Stimulated activated CD8-positive, alpha-beta memory T cell treated with anti-CD3 and anti-CD28 coated beads, Interleukin-12 subunit alpha, Interleukin-12 subunit beta, amount 100 ng/mL, for 4 hours (primary cell): ENCODE results near the gene CDT1.
A peak's percentile ranks its signal among the peaks of the same experiment; 100 is the strongest.

Experiments
- DNase-seq: peaks from one replicate; pipeline ENCODE4 v3.0.0-alpha.2; 2020; ENCODE audit warnings: low read depth

The CDT1 gene

GRCh38 chr16:88856122-88856827, 52.7 kb downstream of the CDT1 start:
- peak; percentile 6 for DNase-seq

DNA sequence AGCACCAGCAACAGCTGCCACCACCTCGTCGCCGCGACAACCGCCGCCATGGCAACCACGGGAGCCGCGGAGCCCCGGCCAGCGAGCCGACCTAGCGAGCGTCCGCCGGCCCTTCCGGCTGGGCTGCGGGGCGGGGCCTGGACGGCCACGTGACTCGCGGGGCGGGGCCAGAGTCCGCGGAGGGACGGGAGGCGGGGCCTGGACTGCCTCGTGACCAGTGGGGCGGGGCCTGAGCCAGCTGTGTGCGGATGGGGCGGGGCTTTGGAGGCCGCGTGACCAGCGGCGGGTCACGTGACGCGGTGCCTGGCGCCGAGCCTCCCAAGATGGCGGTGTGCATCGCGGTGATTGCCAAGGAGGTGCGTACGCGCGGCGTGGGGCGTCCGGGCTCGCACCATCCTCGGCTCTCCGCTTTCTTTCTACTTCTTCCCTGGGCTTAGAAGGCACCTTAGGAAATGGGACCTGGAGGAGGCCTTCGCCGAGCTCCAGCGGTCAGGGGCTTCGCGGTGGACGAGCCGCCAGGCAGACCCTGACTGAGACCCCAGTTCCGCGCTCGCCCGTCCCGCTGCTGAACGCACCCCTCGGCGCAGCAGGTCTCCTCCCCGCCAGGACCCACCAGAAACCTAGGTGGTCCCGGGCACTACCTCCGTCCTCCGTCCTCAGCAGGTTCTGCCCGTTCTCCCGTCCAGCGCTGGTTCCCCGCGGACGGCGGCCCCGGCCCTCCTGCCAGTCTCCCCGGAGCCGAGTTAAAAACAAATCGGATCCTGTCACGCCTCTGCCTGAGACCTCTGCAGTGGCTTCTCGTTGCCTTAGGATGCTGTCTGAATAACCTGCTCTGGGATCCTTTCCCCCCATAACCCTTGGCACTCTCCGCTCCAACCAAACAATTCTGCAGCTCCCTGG, 53.5 kb downstream of the CDT1 start, which contains the start of the genes GALNS and TRAPPC2L:
Gene GALNS, minus strand, starts transcription at position 120 of the 900 bp plus-strand sequence. Its CDS starts 70 bp downstream, at position 50.
Gene TRAPPC2L, plus strand, starts transcription at position 300 of the 900 bp plus-strand sequence. Its CDS starts 24 bp downstream, at position 324.
- DNase-seq = peak; percentile 99

GRCh38 chr16:88857728-88858339, 54.2 kb downstream of the CDT1 start:
- peak; percentile 51 for DNase-seq
